ENCODE measurements around the gene EIF5AL1.

Gene EIF5AL1

GRCh38 chr10:79491143-79491835 lies 21.0 kb upstream of the EIF5AL1 start:
- Histone ChIP-seq H3K18ac (ENCODE audit: low read length) (no peak overlapping the region), H3K79me2 (ENCODE audit: control insufficient read depth, insufficient read depth, low read length, poor library complexity) (no peaks in the 10 kb centered on the region), H3K36me3 (ENCODE audit: control insufficient read depth in 1 of 2, insufficient read depth in 2 of 2, low read length in 2 of 2) (no peaks in the 10 kb centered on the region), H2BK120ac (ENCODE audit: insufficient read depth, low read length, poor library complexity) (no peak overlapping the region), H3K4ac (ENCODE audit: low read depth, low read length) (no peak overlapping the region), H2AK5ac (ENCODE audit: low read length) (no peak overlapping the region), H4K8ac (ENCODE audit: low read depth, low read length) (no peak overlapping the region), H2BK12ac (ENCODE audit: low read length) (no peak overlapping the region), H4K12ac (ENCODE audit: low read depth, low read length) (no peak overlapping the region), H3K4me3 (ENCODE audit: low read depth, low read length) (no peak overlapping the region), H3K9me3 (ENCODE audit: insufficient read depth, low read depth, low read length) (peaks cover 2% of the 10 kb centered on the region), H3K79me1 (ENCODE audit: low read length) (no peaks in the 10 kb centered on the region), H4K91ac (ENCODE audit: low read depth, low read length) (no peak overlapping the region), H3K27me3 (ENCODE audit: insufficient read depth, low read length) (no peaks in the 10 kb centered on the region), H3K23ac (ENCODE audit: low read length) (no peak overlapping the region), H2BK5ac (ENCODE audit: low read depth, low read length, poor library complexity) (no peak overlapping the region), H3K27ac (ENCODE audit: low read depth, low read length) (no peak overlapping the region), H2AFZ (ENCODE audit: insufficient read depth, low read length, poor library complexity) (no peak overlapping the region), H3K4me1 (ENCODE audit: control insufficient read depth in 1 of 2, insufficient read depth in 2 of 2, low read length in 2 of 2) (peaks cover 3 to 20% of the 10 kb centered on the region in 2 experiments), H3K14ac (ENCODE audit: low read length) (no peak overlapping the region), H3K4me2 (ENCODE audit: low read length) (no peak overlapping the region), H3K9ac (ENCODE audit: low read length) (no peak overlapping the region)
- peak in 1 of 2 donors; percentile 35 for DNase-seq
- WGBS (ENCODE audit: extremely low coverage, insufficient coverage, insufficient read length), result no CpG with 5 or more reads among the region's 6 CpGs

GRCh38 chr10:79492256-79492655 lies 20.1 kb upstream of the EIF5AL1 start:
- Histone ChIP-seq H2BK12ac (ENCODE audit: low read length) (no peak overlapping the region), H3K4me2 (ENCODE audit: low read length) (no peak overlapping the region), H3K79me1 (ENCODE audit: low read length) (no peaks in the 10 kb centered on the region), H3K79me2 (ENCODE audit: control insufficient read depth, insufficient read depth, low read length, poor library complexity) (no peaks in the 10 kb centered on the region), H3K27ac (ENCODE audit: low read depth, low read length) (no peak overlapping the region), H3K23ac (ENCODE audit: low read length) (no peak overlapping the region), H3K4ac (ENCODE audit: low read depth, low read length) (no peak overlapping the region), H2AK5ac (ENCODE audit: low read length) (no peak overlapping the region), H4K12ac (ENCODE audit: low read depth, low read length) (no peak overlapping the region), H3K14ac (ENCODE audit: low read length) (no peak overlapping the region), H3K27me3 (ENCODE audit: insufficient read depth, low read length) (no peaks in the 10 kb centered on the region), H2BK120ac (ENCODE audit: insufficient read depth, low read length, poor library complexity) (no peak overlapping the region), H3K4me1 (ENCODE audit: control insufficient read depth in 1 of 2, insufficient read depth in 2 of 2, low read length in 2 of 2) (peaks cover 3 to 20% of the 10 kb centered on the region in 2 experiments), H3K36me3 (ENCODE audit: control insufficient read depth in 1 of 2, insufficient read depth in 2 of 2, low read length in 2 of 2) (no peaks in the 10 kb centered on the region), H2BK5ac (ENCODE audit: low read depth, low read length, poor library complexity) (no peak overlapping the region), H2AFZ (ENCODE audit: insufficient read depth, low read length, poor library complexity) (no peak overlapping the region), H3K4me3 (ENCODE audit: low read depth, low read length) (no peak overlapping the region), H3K9me3 (ENCODE audit: insufficient read depth, low read depth, low read length) (peaks cover 2% of the 10 kb centered on the region), H4K8ac (ENCODE audit: low read depth, low read length) (no peak overlapping the region), H4K91ac (ENCODE audit: low read depth, low read length) (no peak overlapping the region), H3K9ac (ENCODE audit: low read length) (no peak overlapping the region), H3K18ac (ENCODE audit: low read length) (no peak overlapping the region)
- DNase-seq, result no peak
- no CpG with 5 or more reads among the region's 6 CpGs for WGBS (ENCODE audit: extremely low coverage, insufficient coverage, insufficient read length)

- no peak overlapping the region for H2BK5ac ChIP-seq (ENCODE audit: low read depth, low read length, poor library complexity)
- peaks cover 2% of the 10 kb centered on the region for H3K9me3 ChIP-seq (ENCODE audit: insufficient read depth, low read depth, low read length)
- no peak overlapping the region for H3K4me3 ChIP-seq (ENCODE audit: low read depth, low read length)
- H4K12ac ChIP-seq (ENCODE audit: low read depth, low read length), result no peak overlapping the region
- H3K14ac ChIP-seq (ENCODE audit: low read length), result no peak overlapping the region
- H3K18ac ChIP-seq (ENCODE audit: low read length), result no peak overlapping the region
- no peaks in the 10 kb centered on the region for H3K27me3 ChIP-seq (ENCODE audit: insufficient read depth, low read length)
- DNase-seq, result no peak
- H2BK12ac ChIP-seq (ENCODE audit: low read length), result no peak overlapping the region
- peaks cover 3 to 14% of the 10 kb centered on the region in 2 experiments for H3K4me1 ChIP-seq (ENCODE audit: control insufficient read depth in 1 of 2, insufficient read depth in 2 of 2, low read length in 2 of 2)
- no peak overlapping the region for H3K4ac ChIP-seq (ENCODE audit: low read depth, low read length)
- H3K27ac ChIP-seq (ENCODE audit: low read depth, low read length), result no peak overlapping the region
- WGBS (ENCODE audit: extremely low coverage, insufficient coverage, insufficient read length), result no CpG with 5 or more reads among the region's 3 CpGs
- H3K36me3 ChIP-seq (ENCODE audit: control insufficient read depth in 1 of 2, insufficient read depth in 2 of 2, low read length in 2 of 2), result no peaks in the 10 kb centered on the region
- H2BK120ac ChIP-seq (ENCODE audit: insufficient read depth, low read length, poor library complexity), result no peak overlapping the region
- no peak overlapping the region for H4K91ac ChIP-seq (ENCODE audit: low read depth, low read length)
- no peak overlapping the region for H2AK5ac ChIP-seq (ENCODE audit: low read length)
- H2AFZ ChIP-seq (ENCODE audit: insufficient read depth, low read length, poor library complexity), result no peak overlapping the region
- H3K4me2 ChIP-seq (ENCODE audit: low read length), result no peak overlapping the region
- H3K79me2 ChIP-seq (ENCODE audit: control insufficient read depth, insufficient read depth, low read length, poor library complexity), result no peaks in the 10 kb centered on the region
- H3K9ac ChIP-seq (ENCODE audit: low read length), result no peak overlapping the region
- no peak overlapping the region for H3K23ac ChIP-seq (ENCODE audit: low read length)
- H3K79me1 ChIP-seq (ENCODE audit: low read length), result no peaks in the 10 kb centered on the region
- no peak overlapping the region for H4K8ac ChIP-seq (ENCODE audit: low read depth, low read length)
These were observed 19.5 kb upstream of the EIF5AL1 start for GRCh38 chr10:79492839-79493238.

GRCh38 chr10:79493806-79494205 lies 18.5 kb upstream of the EIF5AL1 start:
- H2AFZ ChIP-seq (ENCODE audit: insufficient read depth, low read length, poor library complexity), result no peak overlapping the region
- no peak overlapping the region for H2BK12ac ChIP-seq (ENCODE audit: low read length)
- peaks cover 2% of the 10 kb centered on the region for H3K9me3 ChIP-seq (ENCODE audit: insufficient read depth, low read depth, low read length)
- DNase-seq, result no peak
- H3K4me2 ChIP-seq (ENCODE audit: low read length), result no peak overlapping the region
- H2BK5ac ChIP-seq (ENCODE audit: low read depth, low read length, poor library complexity), result no peak overlapping the region
- H3K79me1 ChIP-seq (ENCODE audit: low read length), result no peaks in the 10 kb centered on the region
- H3K18ac ChIP-seq (ENCODE audit: low read length), result no peak overlapping the region
- no peak overlapping the region for H3K14ac ChIP-seq (ENCODE audit: low read length)
- H3K27me3 ChIP-seq (ENCODE audit: insufficient read depth, low read length), result no peaks in the 10 kb centered on the region
- no peak overlapping the region for H4K91ac ChIP-seq (ENCODE audit: low read depth, low read length)
- H4K8ac ChIP-seq (ENCODE audit: low read depth, low read length), result no peak overlapping the region
- WGBS (ENCODE audit: extremely low coverage, insufficient coverage, insufficient read length), result no CpG with 5 or more reads among the region's 1 CpG
- H3K23ac ChIP-seq (ENCODE audit: low read length), result no peak overlapping the region
- H3K4me1 ChIP-seq (ENCODE audit: control insufficient read depth in 1 of 2, insufficient read depth in 2 of 2, low read length in 2 of 2), result peaks cover 0 to 5% of the 10 kb centered on the region in 2 experiments
- H3K79me2 ChIP-seq (ENCODE audit: control insufficient read depth, insufficient read depth, low read length, poor library complexity), result no peaks in the 10 kb centered on the region
- H3K9ac ChIP-seq (ENCODE audit: low read length), result no peak overlapping the region
- no peak overlapping the region for H3K27ac ChIP-seq (ENCODE audit: low read depth, low read length)
- no peak overlapping the region for H3K4ac ChIP-seq (ENCODE audit: low read depth, low read length)
- H3K36me3 ChIP-seq (ENCODE audit: control insufficient read depth in 1 of 2, insufficient read depth in 2 of 2, low read length in 2 of 2), result no peaks in the 10 kb centered on the region
- H2BK120ac ChIP-seq (ENCODE audit: insufficient read depth, low read length, poor library complexity), result no peak overlapping the region
- no peak overlapping the region for H3K4me3 ChIP-seq (ENCODE audit: low read depth, low read length)
- H4K12ac ChIP-seq (ENCODE audit: low read depth, low read length), result no peak overlapping the region
- H2AK5ac ChIP-seq (ENCODE audit: low read length), result no peak overlapping the region
